Smooth muscle cell (in vitro differentiated cells): ENCODE measurements around the gene EPHA10. TPM values are rescaled to one million over a fixed set of nuclear protein-coding genes. Genes with fewer than 3 reads are reported as not detected.

Experiments used
- DNase-seq: peaks from one replicate; lab custom pipeline; 2025; ENCODE audit not compliant: unreplicated experiment; lab: John Stamatoyannopoulos, UW
- H2AFZ ChIP-seq: fragments of 200-600 bp; sonication (generic); 2 replicates; pipeline ENCODE4 v1.6.0; 2016; ENCODE audit warnings: antibody characterized with exemption, low read depth, mild to moderate bottlenecking
- H3F3A ChIP-seq: fragments of 200-600 bp; sonication (generic); 2 replicates; pipeline ENCODE4 v1.6.0; 2017; ENCODE audit warnings: antibody characterized with exemption, low read depth
- H3K27ac ChIP-seq: fragments of 200-600 bp; sonication (generic); 2 replicates; pipeline ENCODE4 v1.5.1; 2016; ENCODE audit warnings: low read depth, mild to moderate bottlenecking
- H3K27me3 ChIP-seq: fragments of 200-600 bp; sonication (generic); 2 replicates; pipeline ENCODE4 v1.6.1; 2016; ENCODE audit warnings: low read depth, mild to moderate bottlenecking
- H3K36me3 ChIP-seq: fragments of 200-600 bp; sonication (generic); 2 replicates; pipeline ENCODE4 v1.5.1; 2016; ENCODE audit warnings: low read depth
- H3K4me1 ChIP-seq: fragments of 200-600 bp; sonication (generic); 2 replicates; pipeline ENCODE4 v1.5.1; 2016; ENCODE audit warnings: low read depth
- H3K4me2 ChIP-seq: fragments of 200-600 bp; sonication (generic); 2 replicates; pipeline ENCODE4 v1.6.0; 2016; ENCODE audit warnings: mild to moderate bottlenecking
- H3K4me3 ChIP-seq: fragments of 200-600 bp; sonication (generic); 2 replicates; pipeline ENCODE4 v1.5.1; 2016; ENCODE audit warnings: mild to moderate bottlenecking
- H3K79me2 ChIP-seq: fragments of 200-600 bp; sonication (generic); 2 replicates; pipeline ENCODE4 v1.6.0; 2016; ENCODE audit warnings: low read depth, mild to moderate bottlenecking
- H3K9ac ChIP-seq: fragments of 200-600 bp; sonication (generic); 2 replicates; pipeline ENCODE4 v1.6.0; 2016; ENCODE audit warnings: low read depth
- H3K9me3 ChIP-seq: fragments of 200-600 bp; sonication (generic); replicated peaks from 2 replicates; pipeline ENCODE4 v1.5.1; 2016; ENCODE audit warnings: low read depth
- H4K20me1 ChIP-seq: fragments of 200-600 bp; sonication (generic); 2 replicates; pipeline ENCODE4 v1.6.0; 2016; ENCODE audit warnings: low read depth
- CTCF ChIP-seq: fragments of 200-600 bp; sonication (generic); IDR thresholded peaks from 2 replicates; pipeline ENCODE4 v1.5.1; 2017; ENCODE audit warnings: borderline replicate concordance, mild to moderate bottlenecking, antibody characterized with exemption; ENCODE audit not compliant: insufficient read depth, poor library complexity, severe bottlenecking
- WGBS: methylation state at CpG from one replicate; pipeline ENCODE4 v1.1.7; 2016; ENCODE audit warnings: low lambda C conversion rate; 5-methylcytosine and 5-hydroxymethylcytosine counted together
- polyA plus RNA-seq: library from polyadenylated mRNA; unstranded; fragments of >200 nt; fragmentation: Nextera tagmentation; extraction: Ambion mirVana; gene quantifications from 2 replicates; pipeline ENCODE4 v1.2.1, GENCODE V29; 2016
- total RNA-seq: library from RNA; depleted of rRNA; stranded (reverse); fragments of >200 nt; gene quantifications from 2 replicates; pipeline ENCODE4 v1.2.3, GENCODE V29; 2014

The EPHA10 gene
- total and polyA plus RNA-seq, 2 experiments from 2014 or later, result not detected

DNA sequence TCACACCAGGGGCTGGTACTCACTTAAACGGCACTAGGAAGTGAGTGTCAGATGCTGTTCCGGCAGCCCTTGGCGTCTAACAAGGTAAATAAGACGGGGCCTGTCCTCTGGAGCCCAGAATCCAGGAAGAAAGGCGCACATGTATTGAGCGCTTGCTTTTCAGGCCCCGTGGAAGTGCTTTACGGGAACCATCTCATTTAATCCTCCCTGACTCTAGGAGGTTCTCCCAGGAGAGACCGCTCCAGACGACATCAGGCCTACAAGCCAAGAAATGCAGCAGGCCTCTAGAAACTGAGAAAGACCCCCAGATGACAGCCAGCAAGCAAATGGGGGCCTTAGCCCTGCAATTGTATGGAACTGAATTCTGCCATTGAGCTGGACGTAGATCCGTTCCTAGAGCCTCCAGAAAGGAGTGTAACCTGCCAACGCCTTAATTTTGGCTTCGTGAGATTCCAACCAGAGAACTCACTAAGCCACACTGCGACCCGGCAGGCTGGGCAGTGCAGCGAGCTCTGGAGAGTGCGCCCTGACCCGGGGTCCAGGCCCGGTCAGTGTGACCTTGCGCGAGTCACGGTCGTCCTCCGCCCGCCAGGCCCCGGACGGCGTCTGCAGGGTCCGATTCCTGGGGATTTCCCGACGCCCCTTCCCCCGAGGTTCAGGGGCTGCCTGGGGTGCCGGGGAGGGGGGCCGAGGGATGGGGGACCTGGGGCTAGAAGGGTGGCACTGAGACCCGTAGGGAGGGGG lies 28.2 kb upstream of the EPHA10 start:
- Histone ChIP-seq H3K4me1 (peaks cover 3% of the 10 kb centered on the region), H3F3A (no peaks in the 10 kb centered on the region), H2AFZ (no peak overlapping the region), H3K9ac (no peak overlapping the region), H3K79me2 (no peaks in the 10 kb centered on the region), H3K4me3 (no peak overlapping the region), H3K4me2 (peak overlapping the region; percentile 90), H3K27me3 (peaks cover 62% of the 10 kb centered on the region), H3K36me3 (no peaks in the 10 kb centered on the region), H4K20me1 (no peaks in the 10 kb centered on the region), H3K9me3 (no peaks in the 10 kb centered on the region), H3K27ac (no peak overlapping the region)
- TF ChIP-seq CTCF, result no peak
- no peak for DNase-seq
- 39% methylated on average over 33 of the region's 36 CpGs for WGBS

DNA sequence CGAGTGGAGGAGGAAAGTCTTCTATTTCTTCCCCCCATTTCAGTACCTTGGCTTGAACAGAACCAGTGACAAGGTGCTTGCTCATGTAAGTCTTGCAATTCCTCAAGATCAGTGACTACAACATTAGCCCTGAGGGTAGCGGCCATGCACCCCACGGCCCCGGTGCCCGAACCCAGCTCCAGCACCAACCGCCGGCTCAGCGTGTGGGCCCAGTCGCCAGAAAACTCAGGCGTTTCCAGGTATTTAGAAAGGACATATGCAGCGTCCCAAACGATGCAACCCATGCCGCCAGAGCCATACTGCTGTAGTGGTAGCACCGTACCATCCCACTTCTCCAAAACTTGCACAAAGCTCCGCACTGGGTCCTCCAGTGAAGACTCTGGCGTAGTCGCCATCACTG lies 17.6 kb upstream of the EPHA10 start:
- no peak for DNase-seq
- no peaks in the 10 kb centered on the region for H3K9me3 ChIP-seq
- H3K4me2 ChIP-seq, result no peak overlapping the region
- H3K27me3 ChIP-seq, result peaks cover 17% of the 10 kb centered on the region
- H3K4me3 ChIP-seq, result no peak overlapping the region
- no peaks in the 10 kb centered on the region for H4K20me1 ChIP-seq
- no peak overlapping the region for H2AFZ ChIP-seq
- H3K79me2 ChIP-seq, result no peaks in the 10 kb centered on the region
- WGBS, result 81% methylated on average over 17 of the region's 17 CpGs
- no peaks in the 10 kb centered on the region for H3F3A ChIP-seq
- H3K36me3 ChIP-seq, result no peaks in the 10 kb centered on the region
- H3K27ac ChIP-seq, result no peak overlapping the region
- H3K4me1 ChIP-seq, result no peaks in the 10 kb centered on the region
- no peak for TF ChIP-seq CTCF
- H3K9ac ChIP-seq, result no peak overlapping the region

DNA sequence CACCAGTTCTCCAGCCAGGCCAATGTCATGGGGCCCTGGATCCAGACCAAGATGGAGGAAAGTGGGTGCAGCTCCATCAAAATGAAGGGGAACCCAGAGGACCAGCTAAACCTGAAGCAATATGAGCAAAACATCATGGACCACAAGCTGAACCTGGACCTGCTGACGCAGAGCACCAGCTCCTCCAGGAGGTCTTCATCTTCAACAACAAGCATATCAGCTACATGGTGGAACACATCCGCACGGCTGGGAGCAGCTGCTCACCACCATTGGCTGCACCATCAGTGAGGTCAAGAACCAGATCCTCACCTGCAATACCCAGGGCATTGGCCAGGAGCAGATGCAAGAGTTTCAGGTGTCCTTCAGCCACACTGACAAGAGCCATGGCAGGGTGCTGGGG lies 13.7 kb upstream of the EPHA10 start:
- Histone ChIP-seq H3K36me3 (no peaks in the 10 kb centered on the region), H2AFZ (no peak overlapping the region), H3F3A (no peaks in the 10 kb centered on the region), H3K4me1 (no peaks in the 10 kb centered on the region), H3K4me2 (no peak overlapping the region), H3K9me3 (no peaks in the 10 kb centered on the region), H3K4me3 (no peak overlapping the region), H3K27me3 (no peaks in the 10 kb centered on the region), H4K20me1 (no peaks in the 10 kb centered on the region), H3K9ac (no peak overlapping the region), H3K27ac (no peak overlapping the region), H3K79me2 (no peaks in the 10 kb centered on the region)
- 92% methylated on average over 3 of the region's 3 CpGs for WGBS
- TF ChIP-seq CTCF, result no peak
- DNase-seq, result no peak
